CD4-positive, alpha-beta T cell treated with Interleukin-6 at 100 ng/mL for 8 hours (primary cell): ENCODE results near the gene NEUROG3.
"Not testable (repeated sequence)": the region's sequence is repeated elsewhere in the genome, so short reads cannot be mapped to it uniquely, and the experiment has no call there.

Experiments
- DNase-seq: peaks from one replicate; pipeline ENCODE4 v3.0.0-alpha.2; 2020; ENCODE audit warnings: mixed read lengths, low spot score

The NEUROG3 gene

GRCh38 chr10:69571618-69572158, 1.5 kb downstream of the NEUROG3 start:
- no peak for DNase-seq

GRCh38 chr10:69570050-69570816, 3.0 kb downstream of the NEUROG3 start:
- no peak for DNase-seq

GRCh38 chr10:69569396-69569934, 3.8 kb downstream of the NEUROG3 start:
- DNase-seq, result no peak

GRCh38 chr10:69568472-69569395, 4.5 kb downstream of the NEUROG3 start:
- no peak for DNase-seq

GRCh38 chr10:69567920-69568319, 5.3 kb downstream of the NEUROG3 start:
- no peak for DNase-seq

- no peak for DNase-seq
These were observed 10.4 kb downstream of the NEUROG3 start for GRCh38 chr10:69562731-69563254.

- no peak for DNase-seq
These were observed 13.7 kb downstream of the NEUROG3 start for GRCh38 chr10:69559525-69559924.

- peak; percentile 25 for DNase-seq
These were observed 14.7 kb downstream of the NEUROG3 start for GRCh38 chr10:69558559-69558958.

- no peak for DNase-seq
These were observed 18.6 kb downstream of the NEUROG3 start for GRCh38 chr10:69554611-69555010.

GRCh38 chr10:69553328-69553727, 19.9 kb downstream of the NEUROG3 start:
- DNase-seq, result no peak

GRCh38 chr10:69552268-69552667, 21.0 kb downstream of the NEUROG3 start:
- no peak for DNase-seq

GRCh38 chr10:69549959-69550358, 23.3 kb downstream of the NEUROG3 start:
- DNase-seq, result no peak

- no peak for DNase-seq
These were observed 31.8 kb downstream of the NEUROG3 start for GRCh38 chr10:69541463-69541862.

- no peak for DNase-seq
These were observed 34.8 kb downstream of the NEUROG3 start for GRCh38 chr10:69538461-69538860.

GRCh38 chr10:69537449-69537848, 35.8 kb downstream of the NEUROG3 start:
- DNase-seq, result no peak

GRCh38 chr10:69536521-69536920, 36.7 kb downstream of the NEUROG3 start:
- not testable (repeated sequence) for DNase-seq

GRCh38 chr10:69533658-69534057, 39.6 kb downstream of the NEUROG3 start:
- DNase-seq, result no peak

- no peak for DNase-seq
These were observed 45.3 kb downstream of the NEUROG3 start for GRCh38 chr10:69527961-69528360.
